IMR-90 (cell line): ENCODE data around the gene CYFIP1. TPM values are rescaled to one million over a fixed set of nuclear protein-coding genes. Genes with fewer than 3 reads are reported as not detected.
A peak's percentile ranks its signal among the peaks of the same experiment; 100 is the strongest.

Experiments used
- ATAC-seq: fragments of 200-7000 bp; cut with Tn5 transposase; 2 replicates; pipeline ENCODE4 v1.9.1; 2020; ENCODE audit warnings: low read depth, mild to moderate bottlenecking, moderate library complexity
- BruUV-seq: library from RNA; stranded (reverse); fragments of 400-500 nt; replicated peaks from 2 replicates; lab custom pipeline; 2021; lab: Mats Ljungman, UMichigan
- CTCF ChIA-PET: fragments of 300-600 bp; formaldehyde crosslinking; extraction: SDS; loops from one replicate; lab custom pipeline; 2021; ENCODE audit warnings: antibody characterized with exemption; lab: Yijun Ruan, JAX
- POLR2A ChIA-PET: fragments of 300-600 bp; sonication (Branson Sonifier 250); formaldehyde crosslinking; loops from one replicate; lab custom pipeline; 2022; ENCODE audit warnings: antibody characterized with exemption; ENCODE audit not compliant: unreplicated experiment; lab: Charles Lee
- DNase-seq: peaks from one replicate; pipeline ENCODE4 v3.0.0; 2013
- H2AFZ ChIP-seq: replicated peaks from 2 replicates; pipeline ENCODE3; 2013; ENCODE audit warnings: low read length, mild to moderate bottlenecking; ENCODE audit not compliant: poor library complexity
- H2AK5ac ChIP-seq: 2 replicates; pipeline ENCODE4 v1.6.1; 2013; ENCODE audit warnings: low read depth, low read length, inconsistent platforms
- H2AK9ac ChIP-seq: replicated peaks from 2 replicates; pipeline ENCODE3; 2013; ENCODE audit warnings: mild to moderate bottlenecking, low read depth, low read length, moderate library complexity; ENCODE audit not compliant: poor library complexity
- H2BK120ac ChIP-seq: 2 replicates; pipeline ENCODE4 v1.6.1; 2013; ENCODE audit warnings: low read depth, low read length, inconsistent platforms
- H2BK15ac ChIP-seq: 3 replicates; pipeline ENCODE4 v1.6.1; 2013; ENCODE audit warnings: low read depth, low read length, inconsistent platforms
- H2BK20ac ChIP-seq: 2 replicates; pipeline ENCODE4 v1.6.1; 2013; ENCODE audit warnings: low read depth, mild to moderate bottlenecking, inconsistent platforms, low read length, moderate library complexity
- H2BK5ac ChIP-seq: 2 replicates; pipeline ENCODE4 v1.6.1; 2013; ENCODE audit warnings: mild to moderate bottlenecking, low read depth, low read length, inconsistent platforms; ENCODE audit not compliant: poor library complexity, severe bottlenecking
- H3K14ac ChIP-seq: replicated peaks from 2 replicates; pipeline ENCODE4 v1.6.1; 2013; ENCODE audit warnings: low read depth, low read length, inconsistent platforms
- H3K18ac ChIP-seq: 2 replicates; pipeline ENCODE4 v1.6.1; 2013; ENCODE audit warnings: low read depth, low read length, control low read depth
- H3K23ac ChIP-seq: 2 replicates; pipeline ENCODE4 v1.6.1; 2013; ENCODE audit warnings: low read depth, low read length, inconsistent platforms
- H3K27ac ChIP-seq: 2 replicates; pipeline ENCODE4 v1.5.1; 2013; ENCODE audit warnings: mild to moderate bottlenecking, control low read depth, low read length; ENCODE audit not compliant: insufficient read depth
- H3K27me3 ChIP-seq: 2 replicates; pipeline ENCODE4 v1.6.1; 2013; ENCODE audit warnings: low read length; ENCODE audit not compliant: control insufficient read depth, insufficient read depth
- H3K36me3 ChIP-seq: 2 replicates; pipeline ENCODE4 v1.6.1; 2013; ENCODE audit warnings: low read length, mixed read lengths; ENCODE audit not compliant: control insufficient read depth, insufficient read depth
- H3K4ac ChIP-seq: 2 replicates; pipeline ENCODE4 v1.6.1; 2013; ENCODE audit warnings: low read depth, low read length, inconsistent platforms
- H3K4me1 ChIP-seq: 2 replicates; pipeline ENCODE4 v1.6.1; 2013; ENCODE audit warnings: low read length, mixed read lengths; ENCODE audit not compliant: control insufficient read depth, insufficient read depth
- H3K4me2 ChIP-seq: 2 replicates; pipeline ENCODE4 v1.6.1; 2013; ENCODE audit warnings: low read depth, mild to moderate bottlenecking, control low read depth, low read length, moderate library complexity
- H3K4me3 ChIP-seq: 2 replicates; pipeline ENCODE4 v1.5.1; 2013; ENCODE audit warnings: low read depth, mild to moderate bottlenecking, control low read depth, low read length, moderate library complexity; ENCODE audit not compliant: insufficient read depth
- H3K56ac ChIP-seq: 2 replicates; pipeline ENCODE4 v1.6.1; 2013; ENCODE audit warnings: low read length, inconsistent platforms; ENCODE audit not compliant: insufficient read depth; ENCODE audit errors: extremely low read depth
- H3K79me1 ChIP-seq, 2 experiments: 2 replicates each; pipeline ENCODE4 v1.6.1; 2013; ENCODE audit warnings: low read length in 2 of 2, inconsistent platforms in 1 of 2, low read depth in 1 of 2
- H3K9ac ChIP-seq: 2 replicates; pipeline ENCODE4 v1.6.1; 2013; ENCODE audit warnings: low read depth, low read length, control low read depth
- H3K9me1 ChIP-seq: 2 replicates; pipeline ENCODE4 v1.6.1; 2013; ENCODE audit warnings: low read length, inconsistent platforms; ENCODE audit not compliant: insufficient read depth
- H3K9me3 ChIP-seq: 2 replicates; pipeline ENCODE4 v1.6.1; 2013; ENCODE audit warnings: low read length; ENCODE audit not compliant: control insufficient read depth, insufficient read depth
- H4K20me1 ChIP-seq: 2 replicates; pipeline ENCODE4 v1.6.1; 2013; ENCODE audit warnings: low read length, inconsistent platforms; ENCODE audit not compliant: insufficient read depth
- H4K5ac ChIP-seq: 2 replicates; pipeline ENCODE4 v1.6.1; 2013; ENCODE audit warnings: mild to moderate bottlenecking, low read depth, low read length, control low read depth
- H4K8ac ChIP-seq, 2 experiments: 2 replicates each; pipeline ENCODE4 v1.6.1; 2013; ENCODE audit warnings: low read depth in 2 of 2, low read length in 2 of 2, control low read depth in 1 of 2, inconsistent platforms in 1 of 2
- H4K91ac ChIP-seq: 2 replicates; pipeline ENCODE4 v1.6.1; 2013; ENCODE audit warnings: low read depth, low read length, inconsistent platforms; ENCODE audit not compliant: insufficient read depth
- MAFK ChIP-seq: IDR thresholded peaks from 2 replicates; pipeline ENCODE4 v1.6.1; 2012; ENCODE audit warnings: low read depth, low read length, improper control_type of control experiment
- NFE2L2 ChIP-seq: fragments of 150-350 bp; IDR thresholded peaks from 2 replicates; pipeline ENCODE4 v1.6.1; 2016; ENCODE audit warnings: low read depth, mild to moderate bottlenecking, low read length
- POLR2A ChIP-seq: IDR thresholded peaks from 2 replicates; pipeline ENCODE4 v1.6.1; 2012; ENCODE audit warnings: mild to moderate bottlenecking, low read depth, low read length
- WGBS, 2 experiments: methylation state at CpG; one replicate each; pipeline versions ENCODE4 v1.1.5 to v1.1.7; 2013; ENCODE audit warnings: missing lambda C conversion rate in 2 of 2; ENCODE audit not compliant: insufficient read length in 1 of 2; ENCODE audit errors: extremely low coverage in 2 of 2; 5-methylcytosine and 5-hydroxymethylcytosine counted together
- dilution Hi-C: fragments of 300-500 bp; cut with HindIII; formaldehyde crosslinking; loops from one replicate; pipeline ENCODE4 v1.14.3; 2018; ENCODE audit warnings: low sequenced_read_pairs; ENCODE audit not compliant: unreplicated experiment
- in situ Hi-C: fragments of 300-500 bp; cut with MboI; formaldehyde crosslinking; loops from 3 replicates; pipeline ENCODE4 v1.14.3; 2019; ENCODE audit warnings: low sequenced_read_pairs, inconsistent platforms, mixed read lengths
- intact Hi-C: fragments of 100-400 bp; cut with micrococcal nuclease; formaldehyde crosslinking; loops from 2 replicates; pipeline ENCODE4 v1.10.0; 2022
- polyA plus RNA-seq, 3 experiments: library from polyadenylated mRNA; depleted of rRNA; stranded (reverse); fragments of >200 nt; gene quantifications; 2 replicates each; pipeline ENCODE4 v1.2.3, GENCODE V29; 2012; ENCODE audit warnings: low replicate concordance in 1 of 3
- total RNA-seq: library from RNA; depleted of rRNA; stranded (reverse); fragments of >200 nt; gene quantifications from 2 replicates; pipeline ENCODE4 v1.2.3, GENCODE V29; 2012
- TF ChIP-seq, protein P1 (sequence below): fragments of 150-350 bp; IDR thresholded peaks from 2 replicates; pipeline ENCODE4 v1.6.1; 2016; ENCODE audit warnings: low read depth, mild to moderate bottlenecking, low read length, moderate library complexity, borderline replicate concordance

Gene CYFIP1
- total and polyA plus RNA-seq, 2 of the 4 experiments (the other 2 are of a cell fraction), result 58.4 to 163 TPM

DNA sequence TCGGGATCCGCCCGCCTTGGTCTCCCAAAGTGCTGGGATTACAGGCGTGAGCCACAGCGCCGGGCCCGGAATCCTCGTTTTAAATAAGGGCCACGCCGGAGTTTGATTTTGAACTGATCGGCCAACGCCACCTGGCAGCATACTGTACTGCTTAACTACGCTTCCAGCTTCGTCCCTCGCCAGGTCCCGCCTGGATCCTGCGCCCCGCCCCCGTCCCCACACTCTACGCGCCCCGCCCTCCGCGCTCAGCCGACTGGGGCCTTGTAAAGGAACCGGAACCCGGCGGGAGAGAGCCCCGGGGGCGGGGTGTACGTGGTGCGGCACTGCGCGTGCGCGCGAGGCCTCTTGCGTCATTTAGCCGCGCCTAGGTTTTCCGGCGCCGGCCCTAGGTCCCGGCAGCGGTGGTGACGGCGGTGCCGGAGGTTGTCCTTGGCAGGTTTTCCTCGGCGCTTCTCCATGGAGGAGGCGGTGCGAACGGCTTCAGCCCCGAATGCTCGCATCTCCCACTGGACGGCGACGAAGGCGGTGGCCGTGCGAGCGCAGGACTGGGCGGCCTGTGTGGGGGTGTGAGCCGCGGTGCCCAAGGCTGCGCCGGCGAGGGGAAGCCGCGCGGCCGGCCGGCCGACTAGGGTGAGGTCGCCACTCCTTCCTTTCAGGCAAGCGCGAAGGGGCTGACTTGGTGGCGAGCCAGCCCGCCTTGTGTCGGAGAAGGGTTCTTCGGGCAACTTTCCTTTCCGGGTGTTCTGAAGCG is 141.7 kb downstream of the CYFIP1 start, which contains the start of gene NIPA2 (continued):
- TF ChIP-seq, protein P1, sequence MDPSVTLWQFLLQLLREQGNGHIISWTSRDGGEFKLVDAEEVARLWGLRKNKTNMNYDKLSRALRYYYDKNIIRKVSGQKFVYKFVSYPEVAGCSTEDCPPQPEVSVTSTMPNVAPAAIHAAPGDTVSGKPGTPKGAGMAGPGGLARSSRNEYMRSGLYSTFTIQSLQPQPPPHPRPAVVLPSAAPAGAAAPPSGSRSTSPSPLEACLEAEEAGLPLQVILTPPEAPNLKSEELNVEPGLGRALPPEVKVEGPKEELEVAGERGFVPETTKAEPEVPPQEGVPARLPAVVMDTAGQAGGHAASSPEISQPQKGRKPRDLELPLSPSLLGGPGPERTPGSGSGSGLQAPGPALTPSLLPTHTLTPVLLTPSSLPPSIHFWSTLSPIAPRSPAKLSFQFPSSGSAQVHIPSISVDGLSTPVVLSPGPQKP, result no peak
- peak; percentile 86 for TF ChIP-seq POLR2A

DNA sequence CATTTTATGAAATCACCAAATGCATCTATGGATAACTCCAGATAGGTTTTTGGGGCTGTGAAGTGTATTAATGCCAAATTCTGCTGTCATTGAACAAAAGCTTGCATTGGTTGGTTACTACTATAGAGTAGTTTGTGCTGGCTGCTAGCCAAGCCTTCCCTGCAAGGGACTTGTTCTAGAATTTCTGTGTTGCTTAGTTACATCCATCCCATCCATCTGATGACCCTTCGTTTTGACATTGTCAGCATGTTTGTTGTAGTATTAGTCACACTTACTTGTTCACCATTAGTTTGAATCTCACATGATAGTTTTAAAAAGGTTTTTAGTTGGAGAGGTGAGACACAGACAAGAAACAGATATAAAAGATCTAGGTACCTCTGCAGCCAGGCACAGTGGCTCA is 148.7 kb downstream of the CYFIP1 start:
- BruUV-seq, result no TSS peak
- Histone ChIP-seq H4K5ac (no peak overlapping the region), H3K4me2 (no peak overlapping the region), H3K27ac (no peak overlapping the region), H3K4ac (no peak overlapping the region), H2AFZ (no peak overlapping the region), H3K79me1 (no peaks in the 10 kb centered on the region), H2BK20ac (no peak overlapping the region), H3K9ac (no peak overlapping the region), H3K27me3 (no peaks in the 10 kb centered on the region), H3K4me3 (no peak overlapping the region), H3K9me3 (no peaks in the 10 kb centered on the region), H2AK5ac (no peak overlapping the region), H3K4me1 (no peaks in the 10 kb centered on the region), H3K9me1 (no peaks in the 10 kb centered on the region), H3K56ac (no peak overlapping the region), H4K20me1 (no peaks in the 10 kb centered on the region), H4K91ac (no peak overlapping the region), H4K8ac (no peak overlapping the region), H3K36me3 (peaks cover 5% of the 10 kb centered on the region; the same call in 1 of the 2 replicates), H2BK5ac (no peak overlapping the region), H3K14ac (no peak overlapping the region), H2BK120ac (no peak overlapping the region), H3K23ac (no peak overlapping the region), H2BK15ac (no peak overlapping the region), H2AK9ac (no peak overlapping the region), H3K18ac (no peak overlapping the region)
- in situ Hi-C loops (loop anchor here (5.0 kb wide), 1 partner anchor 39 kb away; no protein-coding TSS in a partner anchor), intact Hi-C loops (no loop called here), dilution Hi-C loops (no loop called here)
- DNase-seq (peak; percentile 53), ATAC-seq (peak; percentile 37; the same call in 1 of the 2 replicates)
- ChIA-PET POLR2A (no interaction called here), CTCF (no interaction called here)
- peak; percentile 75 for TF ChIP-seq MAFK
- TF ChIP-seq NFE2L2, result no peak
- WGBS, 2 experiments, result no CpG with 5 or more reads among the region's 1 CpG
